ENCODE measurements around the gene IGSF9B.

IGSF9B gene

GRCh38 chr11:133966921-133967598 lies 10.3 kb upstream of the IGSF9B start:
- H3K9me3 Mint-ChIP-seq: peaks cover 4% of the 10 kb centered on the region
- no peak overlapping the region for H3K4me3 Mint-ChIP-seq
- H3K27ac Mint-ChIP-seq: no peak overlapping the region
- no peaks in the 10 kb centered on the region for H3K36me3 Mint-ChIP-seq (ENCODE audit: low read depth)
- peak; percentile 21 to 42 (median 24) for TF ChIP-seq CTCF (IDR thresholded peaks at IDR 0.05; ENCODE audit: unreplicated experiment in 3 of 3)
- H3K4me1 Mint-ChIP-seq: peaks cover 13% of the 10 kb centered on the region
- peaks cover 80% of the 10 kb centered on the region for H3K27me3 Mint-ChIP-seq (ENCODE audit: low read depth)

GRCh38 chr11:133966172-133966651 lies 9.4 kb upstream of the IGSF9B start:
- H3K27ac Mint-ChIP-seq: no peak overlapping the region

GRCh38 chr11:133965031-133965601 lies 8.3 kb upstream of the IGSF9B start:
- no peak for TF ChIP-seq CTCF (IDR thresholded peaks at IDR 0.05; ENCODE audit: unreplicated experiment in 3 of 3)
- Mint-ChIP-seq H3K9me3 (peaks cover 4% of the 10 kb centered on the region), H3K4me1 (peaks cover 13% of the 10 kb centered on the region), H3K4me3 (no peak overlapping the region), H3K36me3 (ENCODE audit: low read depth) (no peaks in the 10 kb centered on the region), H3K27me3 (ENCODE audit: low read depth) (peaks cover 82% of the 10 kb centered on the region), H3K27ac (no peak overlapping the region)

More at GRCh38 chr11:133966172-133966651, 9.4 kb upstream of the IGSF9B start:
- no peak for TF ChIP-seq CTCF (IDR thresholded peaks at IDR 0.05; ENCODE audit: unreplicated experiment in 3 of 3)
- Mint-ChIP-seq H3K4me1 (peaks cover 13% of the 10 kb centered on the region), H3K36me3 (ENCODE audit: low read depth) (no peaks in the 10 kb centered on the region), H3K27me3 (ENCODE audit: low read depth) (peaks cover 81% of the 10 kb centered on the region), H3K4me3 (peak overlapping the region in 1 of 3 experiments; percentile 42), H3K9me3 (peaks cover 4% of the 10 kb centered on the region)

- no peak for TF ChIP-seq CTCF (IDR thresholded peaks at IDR 0.05; ENCODE audit: unreplicated experiment in 3 of 3)
- Mint-ChIP-seq H3K4me3 (peak overlapping the region in 1 of 3 experiments; percentile 13), H3K9me3 (peaks cover 2% of the 10 kb centered on the region), H3K4me1 (peaks cover 13% of the 10 kb centered on the region), H3K27me3 (ENCODE audit: low read depth) (peaks cover 82% of the 10 kb centered on the region), H3K36me3 (ENCODE audit: low read depth) (no peaks in the 10 kb centered on the region), H3K27ac (no peak overlapping the region)
Observed at GRCh38 chr11:133964356-133964755, 7.6 kb upstream of the IGSF9B start.

- no peak for TF ChIP-seq CTCF (IDR thresholded peaks at IDR 0.05; ENCODE audit: unreplicated experiment in 3 of 3)
- Mint-ChIP-seq H3K4me3 (no peak overlapping the region), H3K27ac (no peak overlapping the region), H3K4me1 (peaks cover 24% of the 10 kb centered on the region), H3K36me3 (ENCODE audit: low read depth) (no peaks in the 10 kb centered on the region), H3K9me3 (no peaks in the 10 kb centered on the region), H3K27me3 (ENCODE audit: low read depth) (peaks cover 86% of the 10 kb centered on the region)
Observed at GRCh38 chr11:133961890-133962289, 5.1 kb upstream of the IGSF9B start.
